SH-SY5Y (cell line): ENCODE measurements around the gene UBE2F.

Experiments used
- GATA2 ChIP-seq: IDR thresholded peaks from 2 replicates; pipeline ENCODE4 v1.6.1; 2011; ENCODE audit warnings: mild to moderate bottlenecking, low read depth, low read length
- GATA3 ChIP-seq: IDR thresholded peaks from 2 replicates; pipeline ENCODE4 v1.6.1; 2011; ENCODE audit warnings: low read depth, mild to moderate bottlenecking, low read length, moderate library complexity

DNA sequence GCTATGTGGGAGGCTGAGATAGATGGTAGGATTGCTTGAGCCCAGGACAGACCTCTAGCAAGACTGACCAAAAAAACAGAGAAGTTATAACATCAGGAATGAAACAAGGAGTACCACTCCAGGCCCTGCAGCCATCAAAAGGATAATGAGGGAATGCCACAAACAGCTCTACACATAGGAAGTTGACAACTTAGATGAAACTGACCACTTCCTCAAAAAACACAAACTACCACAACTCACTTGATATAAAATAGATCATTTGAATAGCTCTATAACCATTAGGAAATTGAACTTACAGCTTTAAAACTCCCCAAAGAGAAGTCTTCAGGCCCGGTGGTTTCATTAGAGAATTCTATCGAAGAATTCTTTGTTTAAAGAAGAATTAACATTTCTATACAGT lies 120.4 kb downstream of the UBE2F start:
- no peak for TF ChIP-seq GATA3
- TF ChIP-seq GATA2, result no peak
